Measurements from ENCODE around the gene SDK1.

The SDK1 gene

DNA sequence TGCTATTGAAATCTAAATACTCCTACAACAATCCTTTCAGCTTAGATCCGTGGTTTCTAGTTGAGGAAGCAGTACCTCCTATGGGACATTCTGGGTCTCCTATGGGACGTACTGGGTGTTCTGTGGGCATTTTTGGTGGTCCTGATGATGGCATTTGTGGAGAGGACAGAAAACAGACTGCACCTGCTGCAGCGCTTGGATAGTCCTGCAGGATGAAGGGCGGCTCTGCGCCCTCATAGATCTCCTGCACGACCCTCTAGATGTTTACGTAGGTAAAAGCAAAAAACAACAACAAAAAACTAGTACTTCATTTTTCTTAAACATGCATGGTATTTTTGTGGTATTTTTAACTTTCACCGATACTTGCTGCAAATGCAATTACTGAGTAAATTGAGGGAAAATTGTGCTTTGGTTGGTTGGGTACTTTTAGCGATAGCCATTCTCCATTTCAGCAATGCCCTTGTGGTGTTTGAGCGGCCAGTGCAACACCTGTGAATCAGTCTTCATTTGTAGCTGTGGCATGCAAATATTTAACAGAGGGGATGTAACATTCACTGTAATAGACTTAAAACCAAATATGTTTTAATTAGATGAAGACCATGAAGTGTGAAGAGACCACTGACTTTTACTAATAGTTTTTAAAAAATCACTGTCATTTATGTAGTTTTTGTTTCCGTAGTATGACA, 461.2 kb downstream of the SDK1 start:
- TF ChIP-seq ZNF76 (tag by site-specific recombination; IDR thresholded peaks at IDR 0.05; ENCODE audit: borderline replicate concordance, low read depth), result no peak
- TF ChIP-seq ZNF777 (tag by site-specific recombination; IDR thresholded peaks at IDR 0.05; ENCODE audit: borderline replicate concordance), result no peak
- TF ChIP-seq ZNF146 (tag by site-specific recombination; IDR thresholded peaks at IDR 0.05), result no peak
- no peak for TF ChIP-seq IKZF3 (tag by site-specific recombination; IDR thresholded peaks at IDR 0.05)
- no peak for TF ChIP-seq ZNF335 (tag by site-specific recombination; conservative IDR thresholded peaks at IDR 0.05)
- no peak for TF ChIP-seq ZXDB (tag by site-specific recombination; IDR thresholded peaks at IDR 0.05)
- TF ChIP-seq ZNF266 (tag by site-specific recombination; IDR thresholded peaks at IDR 0.05; ENCODE audit: low read depth), result no peak
- TF ChIP-seq ZNF223 (tag by site-specific recombination; IDR thresholded peaks at IDR 0.05), result no peak
- TF ChIP-seq ZNF311 (tag by site-specific recombination; IDR thresholded peaks at IDR 0.05; ENCODE audit: borderline replicate concordance), result no peak
- no peak for TF ChIP-seq ZBTB6 (tag by site-specific recombination; IDR thresholded peaks at IDR 0.05)
- no peak for TF ChIP-seq MYNN (tag by site-specific recombination; IDR thresholded peaks at IDR 0.05; ENCODE audit: borderline replicate concordance)
- TF ChIP-seq ZBTB21 (tag by site-specific recombination; IDR thresholded peaks at IDR 0.05), result no peak
- TF ChIP-seq ZFP41 (tag by site-specific recombination; IDR thresholded peaks at IDR 0.05; ENCODE audit: borderline replicate concordance), result no peak
- no peak for TF ChIP-seq SALL2 (tag by site-specific recombination; IDR thresholded peaks at IDR 0.05; ENCODE audit: borderline replicate concordance)
- TF ChIP-seq ZNF707 (tag by site-specific recombination; IDR thresholded peaks at IDR 0.05), result no peak
- no peak for TF ChIP-seq ZNF354C (tag by site-specific recombination; IDR thresholded peaks at IDR 0.05; ENCODE audit: borderline replicate concordance, low read depth)
- TF ChIP-seq REPIN1 (tag by site-specific recombination; IDR thresholded peaks at IDR 0.05; ENCODE audit: low read depth), result no peak
- TF ChIP-seq WT1 (tag by site-specific recombination; IDR thresholded peaks at IDR 0.05), result no peak
- H3K27ac ChIP-seq (ENCODE audit: extremely low read depth, low read depth, low read length), result no peak overlapping the region
- H3K36me3 ChIP-seq (ENCODE audit: control insufficient read depth in 2 of 2, insufficient read depth in 1 of 2, low read length in 2 of 2), result no peaks in the 10 kb centered on the region
- POLR2A ChIA-PET, result no interaction called here
- CTCF ChIA-PET, result interaction anchor here (0.5 kb wide), 1 partner anchor 10 kb away, joined by 4 read pairs; no protein-coding TSS in a partner anchor
- no peaks in the 10 kb centered on the region for H3K9me3 ChIP-seq (ENCODE audit: control insufficient read depth, insufficient read depth, low read depth, low read length)
- peaks cover 7% of the 10 kb centered on the region; the same call in 1 of the 2 replicates for H3K4me1 ChIP-seq (ENCODE audit: control insufficient read depth, insufficient read depth, low read length)
- H3K4me3 ChIP-seq (ENCODE audit: low read depth, low read length), result no peak overlapping the region

DNA sequence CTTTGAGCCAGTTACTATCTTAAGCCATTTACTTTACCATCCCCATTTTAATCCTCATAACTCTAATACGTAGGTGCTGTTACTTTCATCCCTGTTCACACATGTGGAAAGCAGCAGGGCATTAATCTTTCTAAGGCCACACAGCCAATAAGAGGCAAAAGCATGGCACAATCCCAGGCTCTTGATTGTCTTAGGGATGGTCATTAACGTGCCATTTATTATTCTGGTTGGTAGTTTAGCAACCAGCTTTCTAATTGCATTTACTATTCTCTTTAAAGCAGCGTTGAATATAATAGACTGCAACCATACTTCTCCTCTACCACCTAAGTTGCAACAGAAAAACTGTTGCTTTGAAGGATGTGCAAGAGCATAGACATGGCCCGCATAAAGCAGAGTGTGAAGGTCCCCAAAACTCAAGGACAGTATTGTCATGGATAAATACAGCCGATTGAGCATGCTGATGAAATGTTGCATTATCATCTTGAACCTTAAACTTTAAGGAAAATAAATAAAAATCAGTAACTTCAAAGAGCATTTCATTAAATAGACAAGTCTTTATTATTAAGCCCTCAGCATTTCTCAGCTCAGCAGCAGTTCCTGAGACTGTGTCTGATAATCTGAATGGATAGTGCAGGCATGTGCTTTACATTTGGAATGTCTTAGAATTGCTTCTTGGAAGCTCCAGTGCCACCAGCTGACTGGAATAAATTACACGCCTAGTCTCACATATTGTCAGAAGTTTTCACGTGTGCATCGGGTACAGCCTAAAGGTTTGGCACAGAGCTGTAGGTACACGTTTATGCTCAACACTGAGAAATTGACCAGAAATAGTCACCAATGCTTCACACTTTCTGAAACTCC, 467.1 kb downstream of the SDK1 start:
- no peaks in the 10 kb centered on the region for H3K9me3 ChIP-seq (ENCODE audit: control insufficient read depth, insufficient read depth, low read depth, low read length)
- H3K27ac ChIP-seq (ENCODE audit: extremely low read depth, low read depth, low read length), result no peak overlapping the region
- TF ChIP-seq ZNF146 (tag by site-specific recombination; IDR thresholded peaks at IDR 0.05), result no peak
- no peak overlapping the region for H3K4me3 ChIP-seq (ENCODE audit: low read depth, low read length)
- CTCF ChIA-PET, result interaction anchor here (0.5 kb wide), 1 partner anchor 543 kb away, joined by 5 read pairs; no protein-coding TSS in a partner anchor
- POLR2A ChIA-PET, result no interaction called here
- H3K36me3 ChIP-seq (ENCODE audit: control insufficient read depth in 2 of 2, insufficient read depth in 1 of 2, low read length in 2 of 2), result no peaks in the 10 kb centered on the region
- H3K4me1 ChIP-seq (ENCODE audit: control insufficient read depth, insufficient read depth, low read length), result no peaks in the 10 kb centered on the region

DNA sequence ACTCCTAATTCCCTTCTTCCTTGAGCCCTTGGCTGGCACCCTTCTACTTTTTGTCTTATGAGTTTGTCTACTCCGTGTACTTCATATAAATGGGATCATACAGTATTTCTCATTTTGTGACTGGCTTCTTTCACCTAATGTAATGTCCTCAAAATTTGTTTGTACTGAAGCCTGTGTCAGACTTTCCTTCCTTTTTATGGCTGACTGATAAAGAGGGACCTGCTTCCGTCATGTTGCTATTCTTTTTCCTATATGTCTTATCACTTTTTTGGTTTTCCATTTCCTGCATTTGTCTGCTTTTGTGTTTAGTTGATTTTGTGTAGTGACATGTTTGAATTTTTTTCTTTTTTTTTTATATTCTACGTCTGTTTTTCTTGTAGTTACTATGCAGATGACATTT, 470.9 kb downstream of the SDK1 start:
- CTCF ChIA-PET, result no interaction called here
- POLR2A ChIA-PET, result no interaction called here
- Histone ChIP-seq H3K36me3 (ENCODE audit: control insufficient read depth in 2 of 2, insufficient read depth in 1 of 2, low read length in 2 of 2) (no peaks in the 10 kb centered on the region), H3K9me3 (ENCODE audit: control insufficient read depth, insufficient read depth, low read depth, low read length) (no peaks in the 10 kb centered on the region), H3K27ac (ENCODE audit: extremely low read depth, low read depth, low read length) (no peak overlapping the region), H3K4me3 (ENCODE audit: low read depth, low read length) (no peak overlapping the region), H3K4me1 (ENCODE audit: control insufficient read depth, insufficient read depth, low read length) (no peaks in the 10 kb centered on the region)
- no peak for TF ChIP-seq ZNF423 (tag by site-specific recombination; IDR thresholded peaks at IDR 0.05)
- TF ChIP-seq ZNF768 (tag by site-specific recombination; IDR thresholded peaks at IDR 0.05), result no peak
- TF ChIP-seq ZSCAN18 (tag by site-specific recombination; IDR thresholded peaks at IDR 0.05), result no peak
- TF ChIP-seq TSHZ1 (tag by site-specific recombination; IDR thresholded peaks at IDR 0.05; ENCODE audit: borderline replicate concordance), result no peak

All from HEK293 (cell line).